ENCODE measurements around the gene AKAP13.

Gene AKAP13

DNA sequence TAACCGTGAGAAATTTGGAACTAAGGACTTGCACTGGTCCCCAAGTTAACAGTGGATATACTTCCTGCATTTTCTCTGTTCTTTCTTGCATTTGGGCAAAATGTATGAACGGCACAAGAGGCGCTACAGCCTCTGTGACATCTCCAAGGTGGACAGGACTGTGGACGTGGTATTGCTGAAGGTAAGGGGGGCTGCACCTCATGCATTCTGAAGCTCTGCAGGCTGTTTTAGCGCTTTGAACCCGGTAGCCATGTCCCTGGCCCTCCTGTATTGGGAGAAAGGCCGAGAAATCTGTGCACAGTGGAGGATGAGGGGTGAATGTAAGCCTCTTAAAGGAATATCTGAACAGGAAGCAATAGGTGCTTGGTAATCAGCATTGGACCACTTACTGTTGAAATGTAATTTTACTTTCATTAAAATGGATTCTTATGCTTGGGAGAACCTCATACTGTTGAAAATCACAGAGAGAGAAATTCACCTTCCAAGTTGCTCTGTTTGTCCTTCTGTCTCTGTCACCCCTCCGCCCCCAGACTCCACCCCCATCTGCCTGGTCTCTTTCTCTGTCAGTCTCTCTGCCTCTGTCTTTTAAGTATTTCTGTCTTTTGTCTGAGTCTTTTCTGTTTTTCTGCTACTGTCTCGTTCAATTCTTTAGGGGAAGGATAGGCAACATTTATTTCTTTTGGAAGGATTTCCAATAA, 239.7 kb downstream of the AKAP13 start:
- no peaks in the 10 kb centered on the region for H3K9me3 ChIP-seq (ENCODE audit: control insufficient read depth, insufficient read depth, low read length)
- peaks cover 28% of the 10 kb centered on the region for H3K4me1 ChIP-seq (ENCODE audit: control insufficient read depth, insufficient read depth, low read length)
- no peak overlapping the region for H3K4me3 ChIP-seq (ENCODE audit: low read depth, low read length)
- H3K27me3 ChIP-seq (ENCODE audit: control insufficient read depth, insufficient read depth, low read length) = no peaks in the 10 kb centered on the region
- no peaks in the 10 kb centered on the region for H3K36me3 ChIP-seq (ENCODE audit: control insufficient read depth, insufficient read depth, low read length)
- H3K9ac ChIP-seq (ENCODE audit: low read depth, low read length) = no peak overlapping the region

DNA sequence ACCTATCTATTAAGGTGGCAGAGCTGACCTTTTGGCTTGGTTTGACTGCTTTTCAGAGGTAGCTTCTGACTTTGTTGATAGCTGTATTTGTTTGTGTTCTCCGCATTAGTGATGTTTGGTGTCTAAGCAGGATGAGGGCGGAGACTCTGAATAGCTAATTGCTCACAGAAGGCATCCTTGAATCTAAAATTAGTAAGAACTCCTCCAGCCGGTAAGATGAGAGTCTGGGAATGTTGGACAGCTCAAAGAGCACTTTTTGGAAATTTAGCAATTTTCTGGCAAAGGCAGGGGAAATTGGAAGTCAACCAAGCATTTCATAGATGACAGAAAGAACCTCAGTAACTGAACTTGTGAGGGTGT, 240.3 kb downstream of the AKAP13 start:
- H3K9ac ChIP-seq (ENCODE audit: low read depth, low read length) = no peak overlapping the region
- no peaks in the 10 kb centered on the region for H3K36me3 ChIP-seq (ENCODE audit: control insufficient read depth, insufficient read depth, low read length)
- H3K9me3 ChIP-seq (ENCODE audit: control insufficient read depth, insufficient read depth, low read length) = no peaks in the 10 kb centered on the region
- no peaks in the 10 kb centered on the region for H3K27me3 ChIP-seq (ENCODE audit: control insufficient read depth, insufficient read depth, low read length)
- no peak overlapping the region for H3K4me3 ChIP-seq (ENCODE audit: low read depth, low read length)
- H3K4me1 ChIP-seq (ENCODE audit: control insufficient read depth, insufficient read depth, low read length) = peaks cover 28% of the 10 kb centered on the region

DNA sequence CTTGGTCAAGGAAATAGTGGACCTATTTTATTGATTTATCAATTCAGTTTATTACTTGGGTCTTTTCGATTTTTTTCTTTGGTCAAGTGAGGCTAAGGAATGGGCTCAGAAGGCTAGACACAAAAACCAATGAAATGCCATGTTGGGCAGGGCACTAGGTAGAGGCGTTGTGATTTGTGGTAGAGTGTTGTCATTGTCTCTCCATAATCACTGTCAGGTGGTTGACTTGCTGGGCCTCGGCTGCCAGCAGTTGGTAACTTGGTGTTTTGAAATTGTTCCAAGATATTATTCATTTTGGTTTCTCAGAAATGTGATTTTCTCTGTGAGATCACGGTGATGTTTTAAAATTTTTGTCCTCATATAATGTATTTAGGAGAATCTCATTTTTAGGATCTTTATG, 240.7 kb downstream of the AKAP13 start:
- Histone ChIP-seq H3K27me3 (ENCODE audit: control insufficient read depth, insufficient read depth, low read length) (no peaks in the 10 kb centered on the region), H3K4me1 (ENCODE audit: control insufficient read depth, insufficient read depth, low read length) (peaks cover 28% of the 10 kb centered on the region), H3K36me3 (ENCODE audit: control insufficient read depth, insufficient read depth, low read length) (no peaks in the 10 kb centered on the region), H3K4me3 (ENCODE audit: low read depth, low read length) (no peak overlapping the region), H3K9me3 (ENCODE audit: control insufficient read depth, insufficient read depth, low read length) (no peaks in the 10 kb centered on the region), H3K9ac (ENCODE audit: low read depth, low read length) (no peak overlapping the region)

DNA sequence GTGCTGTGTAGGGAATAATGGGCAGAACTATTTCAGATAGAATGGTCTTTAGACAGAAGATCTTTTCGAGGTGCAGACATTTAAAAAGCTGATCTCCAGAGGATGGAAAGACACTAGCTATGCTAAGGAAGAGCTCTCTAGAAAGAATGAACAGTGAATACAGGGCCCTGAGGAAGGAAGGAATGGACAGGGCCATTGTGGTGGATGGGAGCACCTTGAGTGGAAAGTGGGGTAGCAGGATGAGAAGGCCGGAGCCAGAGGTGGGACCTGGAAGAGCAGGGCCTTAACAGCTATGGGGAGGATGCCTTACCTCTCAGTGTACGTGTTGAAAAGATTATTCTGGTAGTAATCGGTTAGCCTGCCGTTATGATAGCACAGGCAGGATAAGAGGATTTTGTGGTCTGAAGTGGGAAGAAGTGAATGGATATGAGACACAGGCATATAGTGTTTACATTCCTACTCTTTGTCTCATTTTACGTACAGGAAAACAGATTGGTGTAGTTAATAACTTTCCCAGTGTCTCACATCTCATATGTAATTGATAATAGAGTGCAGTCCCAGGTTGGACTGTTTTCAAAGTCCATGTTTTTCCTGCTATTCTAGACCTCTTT, 241.9 kb downstream of the AKAP13 start:
- Histone ChIP-seq H3K4me1 (ENCODE audit: control insufficient read depth, insufficient read depth, low read length) (peaks cover 22% of the 10 kb centered on the region), H3K36me3 (ENCODE audit: control insufficient read depth, insufficient read depth, low read length) (no peaks in the 10 kb centered on the region), H3K9me3 (ENCODE audit: control insufficient read depth, insufficient read depth, low read length) (no peaks in the 10 kb centered on the region), H3K9ac (ENCODE audit: low read depth, low read length) (no peak overlapping the region), H3K4me3 (ENCODE audit: low read depth, low read length) (no peak overlapping the region), H3K27me3 (ENCODE audit: control insufficient read depth, insufficient read depth, low read length) (no peaks in the 10 kb centered on the region)

DNA sequence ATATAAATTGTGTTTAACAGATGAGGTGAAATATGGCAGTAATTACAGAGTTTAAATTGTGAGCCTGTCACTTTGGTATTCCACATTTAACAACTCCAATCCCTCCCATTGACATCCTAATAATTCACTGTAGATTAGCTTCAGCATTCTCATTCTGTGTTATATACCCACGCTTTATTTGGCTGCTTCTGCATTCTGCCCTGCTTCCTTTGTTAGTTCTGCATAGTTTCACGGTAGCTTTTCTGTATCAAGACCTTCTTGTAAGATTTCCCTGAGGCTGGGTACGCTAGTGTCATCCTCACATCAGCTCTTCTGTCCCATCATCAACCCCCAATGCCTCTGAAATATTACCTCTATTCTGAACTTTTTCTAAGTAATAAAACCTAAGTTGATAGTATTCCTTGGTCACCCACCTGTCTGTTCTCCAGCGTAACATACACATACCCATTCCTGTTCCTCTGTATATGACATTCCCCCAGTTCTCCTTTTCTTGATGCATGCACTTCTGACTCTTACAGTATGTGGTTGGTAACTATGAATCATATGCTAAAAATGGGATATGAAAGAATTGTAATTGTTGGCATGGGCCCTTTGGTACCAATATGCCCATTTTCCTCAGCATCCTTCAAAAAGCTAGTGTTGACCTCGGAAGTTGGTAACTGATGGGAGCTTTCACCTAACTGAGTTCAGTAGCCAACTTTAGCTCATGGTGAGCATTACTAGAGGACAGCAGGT, 243.1 kb downstream of the AKAP13 start:
- H3K9me3 ChIP-seq (ENCODE audit: control insufficient read depth, insufficient read depth, low read length) = no peaks in the 10 kb centered on the region
- H3K36me3 ChIP-seq (ENCODE audit: control insufficient read depth, insufficient read depth, low read length) = no peaks in the 10 kb centered on the region
- no peak overlapping the region for H3K4me3 ChIP-seq (ENCODE audit: low read depth, low read length)
- H3K27me3 ChIP-seq (ENCODE audit: control insufficient read depth, insufficient read depth, low read length) = no peaks in the 10 kb centered on the region
- peaks cover 18% of the 10 kb centered on the region for H3K4me1 ChIP-seq (ENCODE audit: control insufficient read depth, insufficient read depth, low read length)
- no peak overlapping the region for H3K9ac ChIP-seq (ENCODE audit: low read depth, low read length)

DNA sequence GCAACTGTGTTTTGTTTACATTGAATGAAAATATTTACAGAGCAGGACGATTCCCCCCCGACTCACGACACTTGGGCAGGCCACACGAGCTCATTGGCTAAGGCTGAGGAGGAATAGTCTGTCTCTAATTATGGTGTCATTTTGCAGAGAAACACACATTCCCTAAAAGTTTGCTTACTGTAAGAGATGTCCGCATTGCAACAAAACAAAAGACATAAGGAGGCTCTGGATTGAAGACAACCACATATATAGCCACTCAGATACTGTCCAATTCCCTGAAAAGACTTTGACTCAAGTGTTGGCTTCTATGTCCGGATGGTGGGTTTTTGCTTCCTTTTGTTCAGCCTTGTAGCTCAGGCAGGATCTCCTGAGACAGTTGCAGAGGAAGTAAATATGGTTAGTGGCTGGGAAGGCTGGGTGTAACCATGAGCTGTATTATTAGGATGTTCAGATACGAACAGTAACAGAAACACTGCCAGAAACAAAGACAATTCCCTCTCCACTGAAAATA, 243.9 kb downstream of the AKAP13 start:
- no peak overlapping the region for H3K4me3 ChIP-seq (ENCODE audit: low read depth, low read length)

DNA sequence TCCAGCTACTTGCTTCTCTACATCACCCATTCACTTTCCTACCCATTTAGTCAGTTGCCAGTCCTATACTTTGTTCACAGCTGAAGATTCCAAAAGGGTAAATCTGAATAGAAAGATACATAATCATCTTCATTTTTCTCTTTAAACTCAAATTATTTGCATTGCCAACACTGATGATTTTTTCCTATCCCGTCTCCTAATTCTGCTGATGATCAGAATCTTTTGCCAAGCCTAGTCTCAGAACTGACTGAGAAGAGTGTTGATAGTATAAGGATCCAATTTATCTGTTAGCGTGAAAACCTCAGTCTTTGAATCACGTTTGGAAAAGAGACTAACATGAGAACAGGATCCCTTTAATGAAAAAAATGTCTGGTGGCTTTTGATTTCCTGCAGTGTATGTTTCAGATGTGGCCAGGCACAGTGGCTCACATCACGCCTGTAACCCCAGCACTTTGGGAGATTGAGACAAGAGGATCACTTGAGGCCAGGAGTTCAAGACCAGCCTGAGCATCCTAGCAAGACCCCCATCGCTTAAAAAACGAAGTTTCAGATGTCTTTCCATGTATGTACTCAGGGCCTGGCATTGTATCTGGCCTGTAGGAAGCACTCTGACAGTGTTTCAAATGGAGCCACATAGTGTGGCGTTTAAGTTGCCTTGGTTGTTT, 244.9 kb downstream of the AKAP13 start:
- H3K27me3 ChIP-seq (ENCODE audit: control insufficient read depth, insufficient read depth, low read length) = no peaks in the 10 kb centered on the region
- no peak overlapping the region for H3K9ac ChIP-seq (ENCODE audit: low read depth, low read length)
- H3K9me3 ChIP-seq (ENCODE audit: control insufficient read depth, insufficient read depth, low read length) = no peaks in the 10 kb centered on the region
- peaks cover 6% of the 10 kb centered on the region for H3K4me1 ChIP-seq (ENCODE audit: control insufficient read depth, insufficient read depth, low read length)
- no peaks in the 10 kb centered on the region for H3K36me3 ChIP-seq (ENCODE audit: control insufficient read depth, insufficient read depth, low read length)
- H3K4me3 ChIP-seq (ENCODE audit: low read depth, low read length) = no peak overlapping the region

More for the DNA sequence above, 243.9 kb downstream of the AKAP13 start:
- no peaks in the 10 kb centered on the region for H3K9me3 ChIP-seq (ENCODE audit: control insufficient read depth, insufficient read depth, low read length)
- no peaks in the 10 kb centered on the region for H3K27me3 ChIP-seq (ENCODE audit: control insufficient read depth, insufficient read depth, low read length)
- H3K4me1 ChIP-seq (ENCODE audit: control insufficient read depth, insufficient read depth, low read length) = peaks cover 16% of the 10 kb centered on the region
- H3K36me3 ChIP-seq (ENCODE audit: control insufficient read depth, insufficient read depth, low read length) = no peaks in the 10 kb centered on the region
- H3K9ac ChIP-seq (ENCODE audit: low read depth, low read length) = no peak overlapping the region

DNA sequence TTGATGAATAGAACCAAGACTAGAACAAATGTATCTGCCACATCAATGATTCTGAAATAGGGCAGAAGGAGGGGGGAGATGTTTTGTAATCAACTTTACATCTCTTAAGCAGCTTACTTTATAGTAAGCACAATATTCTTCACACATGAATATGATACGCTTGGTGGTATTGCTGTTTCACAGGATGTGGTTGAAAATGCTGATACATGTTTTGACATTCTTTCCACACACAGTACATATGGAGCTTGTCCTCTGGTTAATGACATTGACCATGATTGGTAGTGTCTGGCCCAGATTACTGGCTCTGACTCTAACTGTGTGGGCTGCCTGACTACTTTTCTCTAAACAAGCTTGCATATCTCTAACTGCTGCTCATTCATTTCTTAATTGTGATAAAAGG, 245.5 kb downstream of the AKAP13 start:
- H3K4me3 ChIP-seq (ENCODE audit: low read depth, low read length) = no peak overlapping the region
- H3K4me1 ChIP-seq (ENCODE audit: control insufficient read depth, insufficient read depth, low read length) = peaks cover under 1% of the 10 kb centered on the region
- no peaks in the 10 kb centered on the region for H3K36me3 ChIP-seq (ENCODE audit: control insufficient read depth, insufficient read depth, low read length)
- H3K9me3 ChIP-seq (ENCODE audit: control insufficient read depth, insufficient read depth, low read length) = no peaks in the 10 kb centered on the region
- no peak overlapping the region for H3K9ac ChIP-seq (ENCODE audit: low read depth, low read length)
- no peaks in the 10 kb centered on the region for H3K27me3 ChIP-seq (ENCODE audit: control insufficient read depth, insufficient read depth, low read length)

DNA sequence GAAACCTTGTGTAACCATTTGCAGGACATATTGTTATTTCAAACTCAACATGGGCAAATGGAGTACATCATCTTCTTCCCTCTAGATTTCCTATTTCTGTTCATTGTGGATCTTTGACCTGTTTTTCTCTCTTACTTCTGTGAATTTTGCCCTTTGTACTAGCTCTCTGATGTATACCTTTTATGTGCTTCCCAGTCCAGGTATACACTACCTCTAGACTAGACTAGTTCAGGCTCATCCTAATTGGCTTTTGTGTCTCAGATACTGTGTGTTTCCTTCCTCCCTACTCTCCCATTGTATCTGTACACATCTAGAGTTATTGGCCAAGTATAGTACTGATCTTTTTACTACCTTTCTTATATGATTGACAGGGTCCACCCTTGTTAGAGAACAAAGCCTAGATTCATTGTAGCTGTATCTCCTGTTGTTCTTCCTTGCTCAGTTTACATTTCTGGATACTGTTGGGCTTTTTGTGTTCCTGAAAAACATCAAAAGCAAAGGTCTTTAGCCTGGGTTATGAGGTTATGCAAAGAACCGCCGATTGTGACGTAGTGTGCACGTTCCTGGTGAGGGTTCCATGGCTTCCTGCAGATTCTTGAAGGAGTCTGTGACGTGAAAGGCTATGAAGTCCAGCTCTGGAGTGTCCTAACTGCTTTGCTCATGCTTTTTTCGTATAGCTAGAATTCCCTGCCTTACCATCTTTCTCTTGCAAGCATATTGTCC, 247.0 kb downstream of the AKAP13 start:
- Histone ChIP-seq H3K9me3 (ENCODE audit: control insufficient read depth, insufficient read depth, low read length) (no peaks in the 10 kb centered on the region), H3K9ac (ENCODE audit: low read depth, low read length) (no peak overlapping the region), H3K36me3 (ENCODE audit: control insufficient read depth, insufficient read depth, low read length) (no peaks in the 10 kb centered on the region), H3K4me3 (ENCODE audit: low read depth, low read length) (no peak overlapping the region), H3K4me1 (ENCODE audit: control insufficient read depth, insufficient read depth, low read length) (no peaks in the 10 kb centered on the region), H3K27me3 (ENCODE audit: control insufficient read depth, insufficient read depth, low read length) (no peaks in the 10 kb centered on the region)

DNA sequence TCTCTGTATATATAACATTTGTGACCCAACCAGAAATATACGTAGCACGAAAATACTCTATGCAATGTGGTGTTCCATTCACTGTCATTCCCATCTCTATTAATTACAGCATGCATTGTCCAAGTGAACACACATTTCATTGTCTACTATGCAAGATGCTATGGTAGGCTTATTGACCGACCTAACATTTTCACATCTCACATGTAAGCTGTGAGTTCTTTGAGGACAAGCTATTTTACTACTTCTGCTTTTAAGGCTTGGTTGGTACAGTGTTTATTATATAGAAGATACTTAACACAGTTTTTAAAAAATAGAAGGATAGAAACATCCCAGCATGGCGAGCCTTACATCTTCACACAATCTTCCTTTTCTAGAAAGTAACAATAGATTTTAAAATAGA, 249.9 kb downstream of the AKAP13 start:
- H3K9me3 ChIP-seq (ENCODE audit: control insufficient read depth, insufficient read depth, low read length) = no peaks in the 10 kb centered on the region
- H3K27me3 ChIP-seq (ENCODE audit: control insufficient read depth, insufficient read depth, low read length) = no peaks in the 10 kb centered on the region
- H3K4me1 ChIP-seq (ENCODE audit: control insufficient read depth, insufficient read depth, low read length) = no peaks in the 10 kb centered on the region
- H3K9ac ChIP-seq (ENCODE audit: low read depth, low read length) = no peak overlapping the region
- no peaks in the 10 kb centered on the region for H3K36me3 ChIP-seq (ENCODE audit: control insufficient read depth, insufficient read depth, low read length)
- no peak overlapping the region for H3K4me3 ChIP-seq (ENCODE audit: low read depth, low read length)

DNA sequence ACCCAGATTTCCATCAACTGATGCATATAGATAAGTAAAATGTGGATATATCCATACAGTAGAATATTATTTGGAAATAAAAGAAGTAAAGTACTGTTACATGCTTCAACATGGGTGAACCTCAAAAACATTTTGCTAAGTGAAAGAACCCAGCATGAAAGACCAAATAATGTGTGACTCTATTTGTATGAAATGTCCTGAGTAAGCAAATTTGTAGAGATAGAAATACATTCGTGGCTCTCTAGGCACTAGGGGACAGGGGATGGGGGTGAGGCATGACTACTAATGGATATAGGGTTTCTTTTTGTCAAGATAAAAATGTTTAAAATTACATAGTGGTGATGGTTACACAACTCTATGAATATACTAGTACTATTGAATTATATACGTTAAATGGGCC, 250.6 kb downstream of the AKAP13 start:
- no peaks in the 10 kb centered on the region for H3K4me1 ChIP-seq (ENCODE audit: control insufficient read depth, insufficient read depth, low read length)
- no peaks in the 10 kb centered on the region for H3K9me3 ChIP-seq (ENCODE audit: control insufficient read depth, insufficient read depth, low read length)
- no peak overlapping the region for H3K9ac ChIP-seq (ENCODE audit: low read depth, low read length)
- no peaks in the 10 kb centered on the region for H3K36me3 ChIP-seq (ENCODE audit: control insufficient read depth, insufficient read depth, low read length)
- H3K4me3 ChIP-seq (ENCODE audit: low read depth, low read length) = no peak overlapping the region
- H3K27me3 ChIP-seq (ENCODE audit: control insufficient read depth, insufficient read depth, low read length) = no peaks in the 10 kb centered on the region

Data from iPS-15b (cell line).